Measurements from ENCODE around the gene SLC49A3.

GRCh38 chr4:648579-649292, 40.2 kb downstream of the SLC49A3 start:
- TF ChIP-seq POLR2A (IDR thresholded peaks at IDR 0.05; ENCODE audit: low read length) (no peak), GATA1 (IDR thresholded peaks at IDR 0.05; ENCODE audit: low read depth, low read length) (no peak)

All from erythroblast (primary cell).